HG02870 (cell line): ENCODE results near the gene GPATCH4.
"Not testable (repeated sequence)": the region's sequence is repeated elsewhere in the genome, so short reads cannot be mapped to it uniquely, and the experiment has no call there.

Source experiments
- ATAC-seq: cut with Tn5 transposase; IDR thresholded peaks from one replicate; pipeline ENCODE4 v1.9.1; 2021; ENCODE audit warnings: mild to moderate bottlenecking, moderate library complexity; ENCODE audit not compliant: unreplicated experiment

The GPATCH4 gene

DNA sequence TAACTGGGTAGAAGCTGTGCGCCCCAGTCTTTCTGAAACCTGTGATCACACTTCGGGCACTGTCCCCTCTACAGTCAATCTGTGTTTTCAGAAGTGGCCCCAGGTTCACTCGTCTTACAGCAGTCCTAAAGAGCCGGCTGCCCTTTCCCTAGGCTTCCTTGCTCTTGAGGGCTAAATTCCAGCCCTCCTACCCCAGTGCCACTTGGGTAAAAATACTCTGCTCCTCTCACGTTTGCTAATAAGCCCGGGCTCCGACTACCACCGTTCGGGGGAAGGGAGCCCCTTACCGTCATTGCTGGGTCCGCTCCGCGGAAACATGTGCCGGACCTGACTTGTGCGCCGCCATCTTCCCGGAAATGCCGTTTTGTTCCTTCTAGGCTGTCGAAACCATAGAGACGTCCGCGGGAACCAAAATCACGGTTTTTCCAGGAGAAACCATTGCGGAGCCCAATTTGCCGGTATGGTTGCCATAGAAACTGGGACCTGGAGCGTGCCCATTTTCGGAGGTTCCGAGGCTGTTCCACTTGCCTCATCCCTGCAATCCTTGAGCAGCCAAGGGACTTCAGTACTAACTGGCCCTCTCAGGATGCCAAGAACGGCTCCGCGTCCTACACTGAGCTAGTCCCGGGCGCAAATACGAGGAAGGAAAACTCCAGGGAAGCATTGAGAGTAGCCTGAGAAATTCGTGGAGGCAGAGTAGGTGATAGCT, at the start of gene GPATCH4:
Gene GPATCH4, minus strand, starts transcription at position 358 of the 709 bp plus-strand sequence.
- peak; percentile 59 for ATAC-seq

DNA sequence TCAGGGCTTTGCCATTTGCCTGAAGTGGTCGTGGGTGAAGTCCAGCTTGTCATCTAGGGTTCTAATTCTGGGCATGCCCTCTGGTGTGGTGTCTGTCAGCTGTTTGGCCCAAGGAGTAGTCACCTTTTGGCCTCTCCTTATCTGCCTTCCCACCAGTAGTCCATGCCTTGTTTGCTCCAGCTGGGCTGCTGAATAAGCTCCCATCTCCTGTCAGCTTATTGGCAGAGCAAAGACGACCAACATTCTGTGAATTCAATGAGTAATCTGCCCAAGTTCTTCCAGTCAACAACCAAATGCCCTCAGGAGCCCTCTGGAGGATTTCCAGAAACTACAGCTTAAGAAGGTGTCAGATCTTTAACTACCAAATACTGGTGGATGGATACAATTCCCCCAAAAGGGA, 47.7 kb upstream of the GPATCH4 start:
- no peak for ATAC-seq

DNA sequence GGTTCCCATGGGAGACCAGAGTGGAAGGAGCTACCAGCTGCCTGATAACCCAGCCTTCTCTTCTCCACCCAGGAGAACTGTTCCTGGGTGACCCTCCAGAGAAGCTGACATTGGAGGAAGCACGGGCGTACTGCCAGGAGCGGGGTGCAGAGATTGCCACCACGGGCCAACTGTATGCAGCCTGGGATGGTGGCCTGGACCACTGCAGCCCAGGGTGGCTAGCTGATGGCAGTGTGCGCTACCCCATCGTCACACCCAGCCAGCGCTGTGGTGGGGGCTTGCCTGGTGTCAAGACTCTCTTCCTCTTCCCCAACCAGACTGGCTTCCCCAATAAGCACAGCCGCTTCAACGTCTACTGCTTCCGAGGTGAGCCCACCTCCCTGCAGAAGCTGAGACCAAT, 47.2 kb upstream of the GPATCH4 start:
- no peak for ATAC-seq

DNA sequence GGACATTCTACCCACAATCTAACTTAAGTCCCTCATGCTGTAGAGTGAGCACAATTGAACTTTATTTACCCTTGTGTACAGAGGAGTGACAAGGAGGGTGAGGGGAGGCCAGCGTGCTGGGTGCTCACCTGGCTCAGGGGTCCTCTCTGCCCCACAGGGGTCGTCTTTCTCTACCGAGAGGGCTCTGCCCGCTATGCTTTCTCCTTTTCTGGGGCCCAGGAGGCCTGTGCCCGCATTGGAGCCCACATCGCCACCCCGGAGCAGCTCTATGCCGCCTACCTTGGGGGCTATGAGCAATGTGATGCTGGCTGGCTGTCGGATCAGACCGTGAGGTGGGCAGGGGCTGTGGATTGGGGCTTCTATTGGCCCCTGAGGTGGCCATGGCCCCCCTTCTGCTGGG, 46.1 kb upstream of the GPATCH4 start:
- no peak for ATAC-seq

DNA sequence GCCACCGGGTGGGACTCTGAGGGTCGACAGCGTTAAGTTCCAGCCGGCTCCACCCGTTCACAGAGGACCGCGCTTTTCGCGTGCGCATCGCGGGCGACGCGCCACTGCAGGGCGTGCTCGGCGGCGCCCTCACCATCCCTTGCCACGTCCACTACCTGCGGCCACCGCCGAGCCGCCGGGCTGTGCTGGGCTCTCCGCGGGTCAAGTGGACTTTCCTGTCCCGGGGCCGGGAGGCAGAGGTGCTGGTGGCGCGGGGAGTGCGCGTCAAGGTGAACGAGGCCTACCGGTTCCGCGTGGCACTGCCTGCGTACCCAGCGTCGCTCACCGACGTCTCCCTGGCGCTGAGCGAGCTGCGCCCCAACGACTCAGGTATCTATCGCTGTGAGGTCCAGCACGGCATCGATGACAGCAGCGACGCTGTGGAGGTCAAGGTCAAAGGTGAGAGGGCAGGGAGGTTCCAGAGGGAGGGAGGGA, 45.5 kb upstream of the GPATCH4 start:
- no peak for ATAC-seq

DNA sequence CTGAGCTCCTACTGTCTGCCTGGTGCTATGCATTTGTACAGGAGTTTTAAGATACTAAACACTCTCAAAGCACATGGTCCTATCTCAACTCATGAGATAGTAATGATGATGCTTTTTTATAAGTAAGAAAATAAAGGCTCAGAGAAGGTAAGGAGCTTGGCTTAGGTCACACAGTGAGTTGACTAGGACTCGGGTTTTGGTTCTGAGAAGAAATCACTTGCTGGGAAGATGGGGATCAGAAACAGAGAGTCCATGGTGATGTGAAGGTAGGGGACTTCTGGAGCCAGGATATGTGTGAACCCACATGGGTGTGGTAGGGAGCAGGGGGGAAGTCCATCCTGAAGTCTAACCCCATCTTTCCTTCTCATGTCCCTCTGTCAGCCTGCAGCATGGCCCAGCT, 44.4 kb upstream of the GPATCH4 start:
- no peak for ATAC-seq

DNA sequence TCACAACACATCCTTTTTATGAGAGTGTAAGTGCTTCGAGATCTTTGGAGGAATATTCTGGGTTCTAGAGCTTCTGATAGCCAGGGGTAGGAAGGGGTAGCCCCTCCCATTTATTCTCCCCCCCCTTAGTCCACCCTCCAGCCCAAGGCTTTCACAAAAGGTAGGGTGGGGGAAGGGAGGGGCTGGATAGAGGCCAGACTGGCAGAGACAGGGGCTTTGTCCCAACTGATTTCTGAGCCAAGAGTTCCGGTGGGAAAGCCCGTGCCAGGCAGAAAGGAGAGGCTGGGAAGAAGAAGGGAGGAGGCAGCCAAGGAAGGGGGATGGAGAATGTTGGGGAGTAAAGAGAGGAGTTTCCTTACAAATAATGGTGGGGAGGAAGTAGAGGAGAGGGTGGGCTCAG, 43.8 kb upstream of the GPATCH4 start:
- no peak for ATAC-seq

DNA sequence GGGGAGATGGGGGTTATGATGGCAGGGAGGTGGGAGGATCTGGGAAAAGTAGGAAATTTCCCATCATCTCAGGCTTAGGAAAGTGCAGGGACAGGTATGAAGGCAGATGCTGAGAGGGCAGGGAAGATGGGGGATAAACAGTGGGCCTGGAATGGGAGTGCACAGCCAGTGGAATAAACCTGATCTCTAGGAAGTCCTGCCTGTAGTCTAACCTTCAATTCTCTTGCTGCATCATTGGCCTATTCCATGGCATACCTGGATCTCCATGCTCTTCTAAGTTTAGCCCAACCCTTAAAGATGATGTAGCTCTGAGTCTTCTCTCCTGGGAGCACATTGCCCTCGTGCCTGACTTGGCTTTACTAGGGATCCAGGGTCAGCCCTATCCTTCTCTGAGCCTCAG, 43.4 kb upstream of the GPATCH4 start:
- ATAC-seq: no peak

DNA sequence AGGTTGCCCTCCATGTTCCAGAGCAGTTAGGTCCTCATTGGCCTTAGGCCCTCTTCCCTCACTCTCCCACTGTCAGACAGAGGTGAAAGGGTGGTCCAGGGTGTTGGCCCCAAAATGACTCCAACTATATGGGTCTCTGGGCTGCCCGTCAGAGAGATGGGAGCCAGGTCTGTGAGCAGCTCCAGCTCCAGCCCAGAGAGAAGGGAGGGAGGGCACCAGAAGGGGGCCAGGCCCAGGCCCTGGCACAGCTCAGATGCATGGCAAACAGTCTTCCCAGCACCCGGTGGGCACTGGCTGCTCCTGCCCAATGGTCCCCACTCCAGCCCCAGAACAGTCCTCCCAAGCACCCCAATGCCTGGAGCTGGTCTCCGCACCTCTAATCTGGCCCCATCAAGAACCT, 42.9 kb upstream of the GPATCH4 start:
- no peak for ATAC-seq

DNA sequence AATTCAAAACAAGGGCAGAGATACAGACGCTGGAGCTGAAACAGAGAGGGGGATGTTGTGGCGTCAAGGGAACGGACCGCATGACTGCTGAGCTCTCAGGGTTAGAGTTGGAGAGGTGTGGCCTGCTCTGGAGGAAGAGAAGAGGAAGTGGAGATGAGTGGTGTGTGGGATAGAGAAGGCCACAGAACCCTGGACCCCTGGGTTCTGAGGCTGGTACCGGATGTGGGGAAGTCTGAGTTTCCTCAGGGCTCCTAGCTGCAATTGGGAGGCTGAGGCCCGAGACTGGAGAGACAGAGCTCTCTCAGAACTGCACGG, 42.5 kb upstream of the GPATCH4 start:
- ATAC-seq: no peak

DNA sequence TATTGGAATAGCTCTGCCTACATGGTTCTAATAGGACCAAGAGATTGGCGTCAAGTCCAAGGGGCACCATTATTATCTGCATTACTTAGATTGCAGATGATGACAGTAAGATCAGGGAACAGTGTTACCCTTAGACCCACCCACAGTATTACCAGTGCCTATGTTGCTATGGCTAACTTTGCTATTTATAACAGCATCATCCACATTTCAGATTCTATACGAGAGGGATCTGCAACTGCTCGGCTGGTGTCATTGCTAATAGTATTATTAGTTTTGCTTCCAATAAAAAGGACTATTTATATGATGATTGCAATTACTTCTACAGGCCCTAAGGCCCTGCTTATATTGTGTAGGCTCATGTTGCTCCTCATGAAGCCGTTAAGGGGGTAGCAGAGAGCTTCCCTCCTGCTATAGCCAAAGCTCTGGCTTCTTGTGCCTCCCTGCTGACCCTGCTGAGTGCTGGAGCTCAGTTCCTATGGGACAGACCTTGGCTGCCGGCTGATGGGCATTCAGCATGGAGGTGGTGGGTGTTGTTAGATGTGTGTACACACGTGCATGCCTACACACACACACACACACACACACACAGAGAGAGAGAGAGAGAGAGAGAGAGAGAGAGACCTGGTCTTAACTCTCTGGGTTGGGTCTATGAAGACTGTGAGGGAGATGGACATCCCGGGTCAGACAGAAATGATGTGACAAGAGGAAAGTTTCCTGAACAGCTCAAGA, 41.9 kb upstream of the GPATCH4 start:
- ATAC-seq: no peak

DNA sequence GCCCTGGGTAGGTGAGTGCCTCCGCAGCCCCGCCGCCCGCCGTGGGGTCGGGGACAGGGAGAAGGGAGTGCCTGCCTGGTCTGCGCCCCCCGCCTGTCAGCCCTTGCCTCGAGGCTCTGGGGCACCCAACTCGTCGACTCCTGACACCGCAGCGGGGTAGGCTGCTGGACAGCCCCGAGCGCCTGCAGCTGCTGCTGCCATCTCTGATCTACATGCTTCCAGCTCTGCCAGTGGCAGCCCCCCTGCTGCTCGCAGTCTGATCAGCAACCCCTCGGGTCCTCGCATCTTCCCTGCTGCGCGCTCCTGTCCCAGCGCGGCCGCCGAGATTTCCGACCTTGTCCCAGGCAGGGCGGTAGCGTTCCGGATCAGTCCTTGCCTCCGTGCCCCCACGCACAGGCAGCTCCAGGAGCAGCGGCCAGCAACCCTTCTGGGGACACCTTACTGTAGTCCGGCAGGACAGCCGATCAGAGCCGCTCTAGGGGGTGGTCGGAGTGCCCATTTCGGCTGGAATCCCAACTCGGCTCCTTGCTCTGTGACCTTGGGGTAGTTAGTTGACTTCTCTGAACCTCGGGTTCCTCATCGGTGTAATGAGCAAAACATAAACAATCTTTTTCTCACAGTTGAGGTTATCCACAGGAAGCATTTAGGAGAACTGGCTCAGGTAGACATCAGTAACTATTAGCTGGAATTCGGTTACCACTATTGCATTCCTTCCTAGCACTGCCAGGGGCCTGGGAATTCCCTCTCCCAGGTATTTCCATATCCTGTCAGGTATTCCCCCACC, 41.2 kb upstream of the GPATCH4 start:
- no peak for ATAC-seq

DNA sequence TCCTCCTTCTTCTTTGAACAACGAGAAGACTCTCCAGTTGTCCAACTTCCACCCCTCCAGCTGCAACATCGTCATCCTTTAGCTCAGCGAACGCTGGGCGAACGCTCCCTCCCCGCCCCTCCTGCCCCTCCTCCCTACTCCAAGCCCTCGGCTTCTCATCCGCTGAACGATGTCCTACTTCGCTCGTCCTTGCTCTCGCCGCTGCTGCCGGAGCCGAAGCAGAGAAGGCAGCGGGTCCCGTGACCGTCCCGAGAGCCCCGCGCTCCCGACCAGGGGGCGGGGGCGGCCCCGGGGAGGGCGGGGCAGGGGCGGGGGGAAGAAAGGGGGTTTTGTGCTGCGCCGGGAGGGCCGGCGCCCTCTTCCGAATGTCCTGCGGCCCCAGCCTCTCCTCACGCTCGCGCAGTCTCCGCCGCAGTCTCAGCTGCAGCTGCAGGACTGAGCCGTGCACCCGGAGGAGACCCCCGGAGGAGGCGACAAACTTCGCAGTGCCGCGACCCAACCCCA, 40.5 kb upstream of the GPATCH4 start, which contains the start of gene BCAN:
Gene BCAN, plus strand, starts transcription at position 357 of the 504 bp plus-strand sequence. CDS start 3,938 bp downstream, outside the sequence.
- no peak for ATAC-seq

DNA sequence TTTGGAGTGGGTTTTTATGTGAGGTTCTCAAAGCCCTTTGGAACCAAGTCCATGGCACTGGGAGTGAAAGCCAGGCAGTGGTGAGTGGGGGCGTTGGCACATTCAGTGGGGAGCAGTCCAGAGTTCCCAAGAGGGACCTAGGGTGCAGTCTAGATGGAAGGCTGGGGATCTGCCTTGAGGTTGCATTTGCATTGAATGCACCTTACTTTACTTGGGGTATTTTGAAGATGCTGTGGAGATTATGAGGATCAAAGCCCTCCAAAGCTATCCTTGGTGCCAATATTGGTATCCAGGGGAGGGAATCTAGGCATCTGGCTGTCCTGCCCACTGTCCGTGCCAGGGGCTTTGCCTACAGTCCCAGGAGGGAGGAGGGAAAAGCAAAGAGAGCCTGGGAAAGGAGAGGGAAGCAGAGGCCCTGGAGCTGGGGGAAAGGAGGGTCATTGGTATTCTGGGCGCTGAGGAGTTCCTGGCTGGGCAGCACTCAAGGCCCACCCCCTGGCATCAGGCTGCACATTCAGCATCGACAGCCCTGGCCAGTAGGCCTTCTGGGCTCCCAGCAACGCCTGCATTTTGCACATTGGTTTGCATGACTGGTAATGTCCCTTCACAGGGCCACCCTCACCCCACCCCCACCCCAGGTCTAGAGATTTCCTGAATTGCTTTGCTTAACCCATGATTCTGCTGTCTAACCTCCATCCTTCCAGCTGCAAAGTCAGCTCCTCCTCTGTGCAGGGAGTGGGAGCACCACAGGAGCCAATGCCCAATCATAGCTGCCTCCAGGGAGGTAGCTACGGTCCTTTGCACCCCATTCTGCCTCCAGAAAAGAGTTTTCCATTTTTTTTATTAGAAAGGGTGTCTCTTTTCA, 39.8 kb upstream of the GPATCH4 start:
- ATAC-seq: no peak

DNA sequence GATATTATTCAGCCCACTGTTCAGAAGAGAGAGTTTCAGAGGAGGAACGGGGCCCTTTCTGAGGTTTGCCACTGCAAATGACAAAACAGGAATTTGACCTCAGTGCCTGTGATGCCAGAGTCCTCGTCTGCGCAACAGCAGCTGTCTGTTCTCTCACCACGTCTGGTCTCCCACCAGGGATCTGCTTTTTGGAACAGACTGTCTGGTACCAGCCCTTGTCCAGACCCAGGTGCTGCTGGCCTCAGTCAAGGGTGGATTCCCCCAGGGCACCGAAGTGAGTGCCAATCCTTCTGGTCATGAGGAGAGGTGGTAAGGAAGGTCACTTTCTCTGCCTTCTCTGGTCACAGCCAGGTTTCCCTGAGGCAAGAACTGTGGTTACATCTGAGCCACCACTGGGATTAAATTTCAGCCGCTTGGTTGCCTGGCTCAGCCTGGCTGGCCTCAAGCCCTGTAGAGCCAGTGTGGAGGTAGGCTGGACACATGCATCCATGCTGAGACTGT, 38.4 kb upstream of the GPATCH4 start:
- no peak for ATAC-seq

DNA sequence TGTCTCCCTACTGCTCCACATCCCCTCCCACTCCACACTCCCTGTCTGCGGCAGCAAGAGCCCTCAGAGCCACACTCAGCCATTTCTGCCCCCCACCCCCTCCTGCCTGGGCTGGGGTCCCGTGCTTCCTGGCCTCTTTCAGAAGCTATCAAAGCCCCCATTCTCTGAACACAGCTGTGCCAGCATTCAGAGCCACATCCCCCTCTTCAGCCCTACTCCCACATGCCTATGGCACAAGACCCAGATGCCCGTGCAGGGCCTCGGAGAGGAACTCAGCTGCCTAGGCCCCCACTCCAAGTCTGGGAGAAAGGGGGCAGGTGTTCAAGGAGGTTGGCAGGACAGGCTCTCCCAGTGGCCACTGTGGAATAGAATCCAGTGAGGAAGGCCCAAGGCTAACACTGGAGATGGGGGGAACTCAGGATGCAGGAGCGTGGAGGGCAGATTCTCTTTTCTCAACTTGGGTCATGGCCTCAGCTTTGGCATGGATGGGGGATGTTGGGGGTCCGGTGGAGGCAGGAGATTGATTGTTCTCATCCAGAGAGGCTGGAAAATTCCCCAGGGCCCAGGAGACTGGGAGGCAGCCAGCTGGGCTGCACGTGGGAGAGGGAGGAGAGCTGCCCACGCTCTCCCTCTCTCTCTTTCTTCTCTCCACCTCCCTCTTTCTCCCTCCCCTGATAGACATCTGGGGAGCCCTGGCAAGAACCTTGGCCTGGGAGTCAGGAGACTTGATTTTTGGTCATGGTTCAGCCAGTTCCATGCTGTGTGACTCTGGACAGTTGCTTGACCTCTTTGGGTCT, 37.1 kb upstream of the GPATCH4 start:
- no peak for ATAC-seq

DNA sequence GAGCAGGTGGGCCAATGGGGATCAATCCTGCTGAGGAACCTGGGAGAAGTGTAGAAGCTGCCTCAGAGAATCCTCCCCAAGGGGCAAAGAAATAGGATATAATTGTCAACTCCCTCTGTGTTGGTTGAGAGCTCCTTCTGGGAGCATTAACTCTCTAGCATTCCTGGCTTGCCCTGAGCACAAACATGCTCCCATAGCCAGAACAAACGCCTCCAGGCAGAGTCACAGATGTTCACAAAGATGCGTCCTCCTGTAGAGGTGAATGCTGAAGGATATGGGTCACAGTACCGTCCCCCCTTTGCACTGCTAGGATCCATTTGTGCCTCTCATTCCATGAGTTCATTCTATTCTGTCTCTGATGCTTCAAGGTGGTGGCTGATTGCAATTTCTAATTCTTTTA, 31.1 kb upstream of the GPATCH4 start:
- no peak for ATAC-seq

DNA sequence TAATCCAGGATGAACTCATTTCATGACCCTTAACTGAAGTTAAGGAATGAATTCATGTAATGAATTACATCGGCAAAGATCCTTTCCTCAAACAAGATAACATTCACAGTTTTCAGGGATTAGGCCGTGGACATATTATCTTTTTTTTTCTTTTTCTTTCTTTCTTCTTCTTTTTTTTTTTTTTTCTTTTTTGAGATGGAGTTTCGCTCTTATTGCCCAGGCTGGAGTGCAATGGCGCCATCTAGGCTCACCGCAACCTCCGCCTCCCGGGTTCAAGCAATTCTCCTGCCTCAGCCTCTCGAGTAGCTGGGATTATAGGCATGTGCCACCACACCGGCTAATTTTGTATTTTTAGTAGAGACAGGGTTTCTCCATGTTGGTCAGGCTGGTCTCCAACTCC, 29.9 kb upstream of the GPATCH4 start:
- not testable (repeated sequence) for ATAC-seq

DNA sequence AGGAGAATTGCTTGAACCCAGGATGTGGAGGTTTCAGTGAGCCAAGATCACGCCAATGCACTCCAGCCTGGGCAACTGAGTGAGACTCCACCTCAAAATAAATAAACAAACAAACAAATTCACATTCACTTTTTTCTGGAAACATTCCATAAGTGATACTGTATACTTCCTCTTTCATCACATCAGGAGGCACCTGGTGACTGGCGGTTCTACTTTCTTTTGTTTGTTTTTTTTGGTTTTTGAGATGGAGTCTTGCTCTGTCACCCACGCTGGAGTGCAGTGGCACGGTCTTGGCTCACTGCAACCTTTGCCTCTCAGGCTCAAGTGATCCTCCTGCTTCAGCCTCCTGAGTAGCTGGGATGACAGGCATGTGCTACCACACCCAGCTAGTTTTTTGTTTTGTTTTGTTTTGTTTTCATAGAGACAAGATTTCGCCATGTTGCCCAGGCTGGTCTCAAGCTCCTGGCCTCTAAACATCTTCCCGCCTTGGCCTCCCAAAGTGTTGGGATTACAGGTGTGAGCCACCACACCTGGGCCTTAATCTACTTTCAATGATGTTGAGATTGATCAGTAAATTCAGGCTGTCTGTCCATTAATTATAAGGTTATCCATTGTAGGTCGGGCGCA, 28.7 kb upstream of the GPATCH4 start:
- no peak for ATAC-seq
